ENCODE data around the gene LRRC26. TPM values are rescaled to one million over a fixed set of nuclear protein-coding genes. Genes with fewer than 3 reads are reported as not detected.

The LRRC26 gene
- total RNA-seq, 1 donor from 2014 or later, result 0.31 TPM

GRCh38 chr9:137168573-137168903, 1.3 kb downstream of the LRRC26 start:
- Mint-ChIP-seq H3K27me3 (peaks cover 16% of the 10 kb centered on the region), H3K27ac (no peak overlapping the region), H3K36me3 (ENCODE audit: low read depth) (no peaks in the 10 kb centered on the region), H3K4me1 (peaks cover 8% of the 10 kb centered on the region), H3K9me3 (no peaks in the 10 kb centered on the region), H3K4me3 (peak overlapping the region; percentile 38)
- DNase-seq (no peak), ATAC-seq (ENCODE audit: low read depth) (peak; percentile 26)
- intact Hi-C loops (cut with micrococcal nuclease), result loop anchor here (5.0 to 10.0 kb wide), 2 partner anchors 41 to 324 kb away; partner anchors contain the start of genes AJM1 and PHPT1
- CTCF ChIA-PET, result no interaction called here
- POLR2A ChIA-PET, result interaction anchor here (0.6 to 1.2 kb wide), 2 partner anchors 39 to 69 kb away, joined by 3 to 9 read pairs; no protein-coding TSS in a partner anchor
- no peak for TF ChIP-seq CTCF (IDR thresholded peaks at IDR 0.05)

DNA sequence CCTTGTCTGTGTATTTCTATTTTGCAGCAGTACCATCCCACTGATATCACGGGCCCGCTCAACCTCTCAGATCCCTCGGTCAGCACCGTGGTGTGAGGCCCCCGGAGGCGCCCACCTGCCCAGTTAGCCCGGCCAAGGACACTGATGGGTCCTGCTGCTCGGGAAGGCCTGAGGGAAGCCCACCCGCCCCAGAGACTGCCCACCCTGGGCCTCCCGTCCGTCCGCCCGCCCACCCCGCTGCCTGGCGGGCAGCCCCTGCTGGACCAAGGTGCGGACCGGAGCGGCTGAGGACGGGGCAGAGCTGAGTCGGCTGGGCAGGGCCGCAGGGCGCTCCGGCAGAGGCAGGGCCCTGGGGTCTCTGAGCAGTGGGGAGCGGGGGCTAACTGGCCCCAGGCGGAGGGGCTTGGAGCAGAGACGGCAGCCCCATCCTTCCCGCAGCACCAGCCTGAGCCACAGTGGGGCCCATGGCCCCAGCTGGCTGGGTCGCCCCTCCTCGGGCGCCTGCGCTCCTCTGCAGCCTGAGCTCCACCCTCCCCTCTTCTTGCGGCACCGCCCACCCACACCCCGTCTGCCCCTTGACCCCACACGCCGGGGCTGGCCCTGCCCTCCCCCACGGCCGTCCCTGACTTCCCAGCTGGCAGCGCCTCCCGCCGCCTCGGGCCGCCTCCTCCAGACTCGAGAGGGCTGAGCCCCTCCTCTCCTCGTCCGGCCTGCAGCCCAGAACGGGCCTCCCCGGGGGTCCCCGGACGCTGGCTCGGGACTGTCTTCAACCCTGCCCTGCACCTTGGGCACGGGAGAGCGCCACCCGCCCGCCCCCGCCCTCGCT, 1.9 kb downstream of the LRRC26 start:
- H3K9me3 Mint-ChIP-seq, result no peaks in the 10 kb centered on the region
- peaks cover 19% of the 10 kb centered on the region for H3K27me3 Mint-ChIP-seq
- no peaks in the 10 kb centered on the region for H3K36me3 Mint-ChIP-seq (ENCODE audit: low read depth)
- H3K4me3 Mint-ChIP-seq, result no peak overlapping the region
- DNase-seq (no peak), ATAC-seq (ENCODE audit: low read depth) (no peak)
- intact Hi-C loops (cut with micrococcal nuclease), result loop anchor here (5.0 to 10.0 kb wide), 2 partner anchors 41 to 323 kb away; partner anchors contain the start of genes AJM1 and PHPT1
- ChIA-PET POLR2A (interaction anchor here (0.6 to 1.4 kb wide), 2 partner anchors 20 to 70 kb away, joined by 5 to 9 read pairs; partner anchors contain the start of genes ANAPC2 and SSNA1), CTCF (no interaction called here)
- no peak for TF ChIP-seq CTCF (IDR thresholded peaks at IDR 0.05)
- peaks cover 11% of the 10 kb centered on the region for H3K4me1 Mint-ChIP-seq
- H3K27ac Mint-ChIP-seq, result no peak overlapping the region

- Mint-ChIP-seq H3K36me3 (ENCODE audit: low read depth) (no peaks in the 10 kb centered on the region), H3K27ac (no peak overlapping the region), H3K9me3 (no peaks in the 10 kb centered on the region), H3K27me3 (peaks cover 21% of the 10 kb centered on the region), H3K4me3 (no peak overlapping the region), H3K4me1 (peaks cover 11% of the 10 kb centered on the region)
- ATAC-seq (ENCODE audit: low read depth) (no peak), DNase-seq (no peak)
- no peak for TF ChIP-seq CTCF (IDR thresholded peaks at IDR 0.05)
- ChIA-PET POLR2A (interaction anchor here (0.6 to 1.4 kb wide), 3 partner anchors 18 to 100 kb away, joined by 3 to 5 read pairs (median 3); partner anchors contain the start of genes ANAPC2 and SSNA1), CTCF (no interaction called here)
- intact Hi-C loops (cut with micrococcal nuclease), result loop anchor here (5.0 to 10.0 kb wide), 2 partner anchors 40 to 323 kb away; partner anchors contain the start of genes AJM1 and PHPT1
Observed at GRCh38 chr9:137167277-137167746, 2.5 kb downstream of the LRRC26 start.

- Mint-ChIP-seq H3K36me3 (ENCODE audit: low read depth) (no peaks in the 10 kb centered on the region), H3K27me3 (peaks cover 23% of the 10 kb centered on the region), H3K9me3 (no peaks in the 10 kb centered on the region), H3K4me1 (peaks cover 12% of the 10 kb centered on the region), H3K27ac (no peak overlapping the region), H3K4me3 (no peak overlapping the region)
- CTCF ChIA-PET, result no interaction called here
- no peak for DNase-seq
- POLR2A ChIA-PET, result interaction anchor here (0.6 to 1.4 kb wide), 3 partner anchors 17 to 100 kb away, joined by 3 to 5 read pairs (median 3); partner anchors contain the start of genes ANAPC2 and SSNA1
- intact Hi-C loops (cut with micrococcal nuclease), result loop anchor here (5.0 to 10.0 kb wide), 2 partner anchors 39 to 322 kb away; partner anchors contain the start of genes AJM1 and PHPT1
- ATAC-seq (ENCODE audit: low read depth), result no peak
- no peak for TF ChIP-seq CTCF (IDR thresholded peaks at IDR 0.05)
Observed at GRCh38 chr9:137166380-137167229, 3.2 kb downstream of the LRRC26 start.

Data from activated B cell treated with CpG ODN at 0.5 μM for 24 hours (primary cell).